ENCODE measurements around the gene DOC2B. TPM values are rescaled to one million over a fixed set of nuclear protein-coding genes. Genes with fewer than 3 reads are reported as not detected.

The DOC2B gene
- polyA plus RNA-seq, 1 of the 3 experiments (the other 2 are of a cell fraction), result 0.16 TPM

DNA sequence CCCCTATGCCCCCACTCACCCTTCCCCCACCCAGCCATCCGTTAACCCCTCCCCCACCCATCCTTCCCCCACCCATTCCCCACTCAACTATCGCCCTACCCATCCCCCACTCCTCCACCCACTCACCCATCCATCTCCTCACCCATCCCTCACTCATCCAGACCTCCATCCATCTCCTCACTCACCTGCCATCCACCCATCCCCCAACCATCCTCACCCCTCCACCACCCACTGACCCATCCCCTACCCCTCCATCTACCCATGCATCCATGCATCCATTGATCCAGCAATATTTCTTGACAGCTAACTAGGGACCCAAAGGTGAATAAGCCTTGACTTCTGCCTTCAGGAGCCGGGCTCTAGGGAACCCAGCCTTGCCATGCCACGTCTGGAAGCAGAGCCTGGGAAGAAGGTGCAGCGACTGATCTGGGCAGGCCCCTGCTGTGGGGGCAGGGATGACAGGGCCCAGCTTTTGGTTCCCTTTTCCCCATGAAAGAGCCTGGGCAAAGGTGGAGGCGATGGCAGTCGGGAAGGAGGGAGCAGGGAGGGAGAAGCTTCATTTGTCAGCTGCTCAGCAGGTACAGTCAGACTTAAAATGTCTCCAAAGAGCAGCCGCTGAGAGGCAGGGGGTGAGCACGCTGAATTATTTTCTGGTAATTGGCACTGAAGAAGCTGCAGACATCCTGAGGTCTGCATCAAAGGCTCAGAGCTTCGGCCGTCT, 23.1 kb upstream of the DOC2B start (continued):
- TF ChIP-seq CTCF (IDR thresholded peaks at IDR 0.05) (no peak), PBX3 (IDR thresholded peaks at IDR 0.05) (no peak), YY1 (IDR thresholded peaks at IDR 0.05; ENCODE audit: low read depth) (no peak), CHD2 (IDR thresholded peaks at IDR 0.05; ENCODE audit: low read length, partially characterized antibody) (no peak), RCOR1 (IDR thresholded peaks at IDR 0.05; ENCODE audit: low read length) (no peak), POLR2AphosphoS5 (IDR thresholded peaks at IDR 0.05; ENCODE audit: low read depth, low read length) (no peak), EZH2phosphoT487 (IDR thresholded peaks at IDR 0.05; ENCODE audit: borderline replicate concordance, low read depth) (no peak)
- TF ChIP-seq, protein P1, sequence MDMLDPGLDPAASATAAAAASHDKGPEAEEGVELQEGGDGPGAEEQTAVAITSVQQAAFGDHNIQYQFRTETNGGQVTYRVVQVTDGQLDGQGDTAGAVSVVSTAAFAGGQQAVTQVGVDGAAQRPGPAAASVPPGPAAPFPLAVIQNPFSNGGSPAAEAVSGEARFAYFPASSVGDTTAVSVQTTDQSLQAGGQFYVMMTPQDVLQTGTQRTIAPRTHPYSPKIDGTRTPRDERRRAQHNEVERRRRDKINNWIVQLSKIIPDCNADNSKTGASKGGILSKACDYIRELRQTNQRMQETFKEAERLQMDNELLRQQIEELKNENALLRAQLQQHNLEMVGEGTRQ (IDR thresholded peaks at IDR 0.05; ENCODE audit: borderline replicate concordance, low read depth, low read length), result no peak

- CTCF ChIA-PET, result interaction anchor here (1.5 to 2.4 kb wide), 2 partner anchors 26 to 106 kb away, joined by 3 to 11 read pairs; no protein-coding TSS in a partner anchor
These were observed 21.1 kb upstream of the DOC2B start for GRCh38 chr17:202501-202951.

More at GRCh38 chr17:202501-202951, 21.1 kb upstream of the DOC2B start:
- H3K9me3 ChIP-seq, result no peaks in the 10 kb centered on the region
- H3K9me2 ChIP-seq, result no peaks in the 10 kb centered on the region
- H2AFZ ChIP-seq (ENCODE audit: low read depth), result no peak overlapping the region
- H3K4me2 ChIP-seq, result no peak overlapping the region
- WGBS (ENCODE audit: low lambda C conversion rate), result 69% methylated on average over 14 of the region's 23 CpGs
- no peak overlapping the region for H3K9ac ChIP-seq
- H3K4me1 ChIP-seq (ENCODE audit: control insufficient read depth in 1 of 2, insufficient read depth in 2 of 2, low read depth in 1 of 2, low read length in 1 of 2), result no peaks in the 10 kb centered on the region; a peak in 1 of 4 replicates
- TF ChIP-seq NRF1 (IDR thresholded peaks at IDR 0.05; ENCODE audit: low read depth, low read length), result no peak
- TF ChIP-seq, protein P2, sequence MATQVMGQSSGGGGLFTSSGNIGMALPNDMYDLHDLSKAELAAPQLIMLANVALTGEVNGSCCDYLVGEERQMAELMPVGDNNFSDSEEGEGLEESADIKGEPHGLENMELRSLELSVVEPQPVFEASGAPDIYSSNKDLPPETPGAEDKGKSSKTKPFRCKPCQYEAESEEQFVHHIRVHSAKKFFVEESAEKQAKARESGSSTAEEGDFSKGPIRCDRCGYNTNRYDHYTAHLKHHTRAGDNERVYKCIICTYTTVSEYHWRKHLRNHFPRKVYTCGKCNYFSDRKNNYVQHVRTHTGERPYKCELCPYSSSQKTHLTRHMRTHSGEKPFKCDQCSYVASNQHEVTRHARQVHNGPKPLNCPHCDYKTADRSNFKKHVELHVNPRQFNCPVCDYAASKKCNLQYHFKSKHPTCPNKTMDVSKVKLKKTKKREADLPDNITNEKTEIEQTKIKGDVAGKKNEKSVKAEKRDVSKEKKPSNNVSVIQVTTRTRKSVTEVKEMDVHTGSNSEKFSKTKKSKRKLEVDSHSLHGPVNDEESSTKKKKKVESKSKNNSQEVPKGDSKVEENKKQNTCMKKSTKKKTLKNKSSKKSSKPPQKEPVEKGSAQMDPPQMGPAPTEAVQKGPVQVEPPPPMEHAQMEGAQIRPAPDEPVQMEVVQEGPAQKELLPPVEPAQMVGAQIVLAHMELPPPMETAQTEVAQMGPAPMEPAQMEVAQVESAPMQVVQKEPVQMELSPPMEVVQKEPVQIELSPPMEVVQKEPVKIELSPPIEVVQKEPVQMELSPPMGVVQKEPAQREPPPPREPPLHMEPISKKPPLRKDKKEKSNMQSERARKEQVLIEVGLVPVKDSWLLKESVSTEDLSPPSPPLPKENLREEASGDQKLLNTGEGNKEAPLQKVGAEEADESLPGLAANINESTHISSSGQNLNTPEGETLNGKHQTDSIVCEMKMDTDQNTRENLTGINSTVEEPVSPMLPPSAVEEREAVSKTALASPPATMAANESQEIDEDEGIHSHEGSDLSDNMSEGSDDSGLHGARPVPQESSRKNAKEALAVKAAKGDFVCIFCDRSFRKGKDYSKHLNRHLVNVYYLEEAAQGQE (IDR thresholded peaks at IDR 0.05; ENCODE audit: low read depth, low read length), result no peak
- TF ChIP-seq TCF12 (IDR thresholded peaks at IDR 0.05), result no peak
- TF ChIP-seq, protein P3, sequence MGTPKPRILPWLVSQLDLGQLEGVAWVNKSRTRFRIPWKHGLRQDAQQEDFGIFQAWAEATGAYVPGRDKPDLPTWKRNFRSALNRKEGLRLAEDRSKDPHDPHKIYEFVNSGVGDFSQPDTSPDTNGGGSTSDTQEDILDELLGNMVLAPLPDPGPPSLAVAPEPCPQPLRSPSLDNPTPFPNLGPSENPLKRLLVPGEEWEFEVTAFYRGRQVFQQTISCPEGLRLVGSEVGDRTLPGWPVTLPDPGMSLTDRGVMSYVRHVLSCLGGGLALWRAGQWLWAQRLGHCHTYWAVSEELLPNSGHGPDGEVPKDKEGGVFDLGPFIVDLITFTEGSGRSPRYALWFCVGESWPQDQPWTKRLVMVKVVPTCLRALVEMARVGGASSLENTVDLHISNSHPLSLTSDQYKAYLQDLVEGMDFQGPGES (IDR thresholded peaks at IDR 0.05; ENCODE audit: low read depth, low read length), result no peak
- TF ChIP-seq EP300 (IDR thresholded peaks at IDR 0.05; ENCODE audit: borderline replicate concordance in 1 of 2, low read depth in 1 of 2, low read length in 1 of 2), result no peak
- TF ChIP-seq POLR2AphosphoS5 (IDR thresholded peaks at IDR 0.05; ENCODE audit: low read depth, low read length), result no peak
- no peak for TF ChIP-seq RCOR1 (IDR thresholded peaks at IDR 0.05; ENCODE audit: low read length)
- no peak for TF ChIP-seq MAX (IDR thresholded peaks at IDR 0.05; ENCODE audit: low read depth)
- TF ChIP-seq SIN3A (IDR thresholded peaks at IDR 0.05; ENCODE audit: borderline replicate concordance, low read depth, low read length), result no peak
- TF ChIP-seq CHD2 (IDR thresholded peaks at IDR 0.05; ENCODE audit: low read length, partially characterized antibody), result no peak
- TF ChIP-seq YY1 (IDR thresholded peaks at IDR 0.05; ENCODE audit: low read depth), result no peak
- TF ChIP-seq RFX5 (IDR thresholded peaks at IDR 0.05; ENCODE audit: low read length), result no peak
- H3K27me3 ChIP-seq (ENCODE audit: insufficient read depth), result no peaks in the 10 kb centered on the region
- peaks cover 4% of the 10 kb centered on the region for H3F3A ChIP-seq (replicated peaks; ENCODE audit: insufficient read depth)
- H3K27ac ChIP-seq (ENCODE audit: low read depth in 2 of 2, low read length in 1 of 2), result no peak overlapping the region
- H3K4me3 ChIP-seq (ENCODE audit: low read depth in 2 of 2, low read length in 1 of 2), result no peak overlapping the region
- no peaks in the 10 kb centered on the region for H4K20me1 ChIP-seq (ENCODE audit: insufficient read depth)
- no peaks in the 10 kb centered on the region for H3K79me2 ChIP-seq (ENCODE audit: insufficient read depth)
- no peaks in the 10 kb centered on the region for H3K36me3 ChIP-seq (replicated peaks in 1 of 2; ENCODE audit: control insufficient read depth in 1 of 2, insufficient read depth in 2 of 2, low read length in 1 of 2)
- POLR2A ChIA-PET, result no interaction called here
- no peak for DNase-seq
